Activated CD8-positive, alpha-beta memory T cell treated with anti-CD3 and anti-CD28 coated beads for 36 hours (primary cell): Measurements from ENCODE around the gene GPR17. TPM values are rescaled to one million over a fixed set of nuclear protein-coding genes. Genes with fewer than 3 reads are reported as not detected.

ENCODE experiments used
- CTCF ChIA-PET: fragments of 350-600 bp; sonication (Branson Sonifier 250); formaldehyde crosslinking; loops from one replicate; lab custom pipeline; 2021; ENCODE audit warnings: antibody characterized with exemption; lab: Charles Lee
- POLR2A ChIA-PET: fragments of 350-600 bp; sonication (Branson Sonifier 250); formaldehyde crosslinking; loops from one replicate; lab custom pipeline; 2021; ENCODE audit warnings: antibody characterized with exemption; lab: Charles Lee
- total RNA-seq, 2 experiments: library from RNA; stranded (reverse); gene quantifications; one replicate each; pipeline ENCODE4 v1.2.3, GENCODE V29; 2021

Gene GPR17
- not detected for total RNA-seq

GRCh38 chr2:127645395-127646291 is at the start of gene GPR17:
GPR17 (plus strand) TSS chr2:127646153; CDS start chr2:127650736, 4,583 bp downstream.
- POLR2A ChIA-PET = no interaction called here
- CTCF ChIA-PET = no interaction called here

- POLR2A ChIA-PET = no interaction called here
- CTCF ChIA-PET = interaction anchor here (1.0 kb wide), 1 partner anchor 54 kb away, joined by 3 read pairs; no protein-coding TSS in a partner anchor
These were observed 49.5 kb upstream of the GPR17 start for GRCh38 chr2:127596311-127597045.

- POLR2A ChIA-PET = no interaction called here
- CTCF ChIA-PET = no interaction called here
These were observed 48.6 kb upstream of the GPR17 start for GRCh38 chr2:127597046-127597983.

- POLR2A ChIA-PET = no interaction called here
- CTCF ChIA-PET = no interaction called here
These were observed 48.0 kb upstream of the GPR17 start for GRCh38 chr2:127597984-127598380.

GRCh38 chr2:127598711-127599110 is 47.2 kb upstream of the GPR17 start:
- POLR2A ChIA-PET = no interaction called here
- CTCF ChIA-PET = no interaction called here

GRCh38 chr2:127599211-127599610 is 46.7 kb upstream of the GPR17 start:
- POLR2A ChIA-PET = no interaction called here
- CTCF ChIA-PET = interaction anchor here (1.6 kb wide), 1 partner anchor 8 kb away, joined by 5 read pairs; no protein-coding TSS in a partner anchor

GRCh38 chr2:127604986-127605385 is 41.0 kb upstream of the GPR17 start:
- ChIA-PET POLR2A (no interaction called here), CTCF (no interaction called here)

- CTCF ChIA-PET = interaction anchor here (0.9 kb wide), 1 partner anchor 14 kb away, joined by 3 read pairs; no protein-coding TSS in a partner anchor
- POLR2A ChIA-PET = no interaction called here
These were observed 40.2 kb upstream of the GPR17 start for GRCh38 chr2:127605691-127606263.

GRCh38 chr2:127606625-127607398 is 39.1 kb upstream of the GPR17 start:
- ChIA-PET CTCF (interaction anchor here (0.9 kb wide), 1 partner anchor 15 kb away, joined by 3 read pairs; no protein-coding TSS in a partner anchor), POLR2A (no interaction called here)

- POLR2A ChIA-PET = no interaction called here
- CTCF ChIA-PET = no interaction called here
These were observed 38.5 kb upstream of the GPR17 start for GRCh38 chr2:127607399-127607908.

- POLR2A ChIA-PET = no interaction called here
- CTCF ChIA-PET = no interaction called here
These were observed 37.6 kb upstream of the GPR17 start for GRCh38 chr2:127608061-127609030.

GRCh38 chr2:127609031-127609751 is 36.8 kb upstream of the GPR17 start:
- POLR2A ChIA-PET = no interaction called here
- CTCF ChIA-PET = no interaction called here

GRCh38 chr2:127609818-127610217 is 36.1 kb upstream of the GPR17 start:
- POLR2A ChIA-PET = no interaction called here
- CTCF ChIA-PET = no interaction called here

GRCh38 chr2:127610561-127610960 is 35.4 kb upstream of the GPR17 start:
- ChIA-PET POLR2A (no interaction called here), CTCF (no interaction called here)

- ChIA-PET POLR2A (no interaction called here), CTCF (interaction anchor here (1.6 kb wide), 1 partner anchor 20 kb away, joined by 4 read pairs; no protein-coding TSS in a partner anchor)
These were observed 34.7 kb upstream of the GPR17 start for GRCh38 chr2:127611076-127611925.
